Gastrocnemius medialis (tissue), 4 donors: ENCODE data around the gene ATP13A5.

Experiments used
- CTCF ChIP-seq, 5 experiments: fragments of 450-650 bp in 3 of 5; fragments of 200-600 bp in 2 of 5; sonication (generic) in 2 of 5; IDR thresholded peaks in 4 of 5; conservative IDR thresholded peaks in 1 of 5; 1 replicate in 4 of 5; 2 replicates in 1 of 5; pipeline ENCODE4 v1.5.1; 2016 to 2019; ENCODE audit warnings: antibody characterized with exemption in 5 of 5, mild to moderate bottlenecking in 3 of 5, moderate library complexity in 3 of 5
- POLR2A ChIP-seq, 2 donors: fragments of 450-650 bp; IDR thresholded peaks; one replicate each; pipeline ENCODE4 v1.6.1; 2017; ENCODE audit warnings: antibody characterized with exemption in 2 of 2, mild to moderate bottlenecking in 2 of 2, moderate library complexity in 2 of 2

DNA sequence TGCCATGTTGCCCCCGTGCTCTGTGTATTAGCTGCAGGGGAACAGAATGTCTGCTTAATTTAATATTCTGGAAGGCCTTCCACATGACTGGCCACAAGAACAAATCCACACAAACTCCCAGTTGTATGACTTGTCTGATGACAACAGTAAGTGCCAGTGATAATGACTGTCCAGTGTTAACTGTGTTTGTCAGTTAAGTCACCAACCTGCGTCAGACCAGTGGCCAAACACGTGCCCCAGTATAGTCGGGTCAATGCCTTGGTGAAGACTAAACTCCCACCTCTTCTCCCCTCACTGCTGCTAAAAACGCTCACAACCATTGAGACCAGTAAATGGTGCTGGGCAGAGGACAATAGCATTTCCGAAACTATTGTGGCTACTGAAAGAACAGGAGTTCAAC is 9.8 kb upstream of the ATP13A5 start:
- TF ChIP-seq CTCF (IDR thresholded peaks at IDR 0.05 in 4 of 5, conservative IDR thresholded peaks at IDR 0.05 in 1 of 5) = no peak
- no peak for TF ChIP-seq POLR2A (IDR thresholded peaks at IDR 0.05)
